Mesendoderm (in vitro differentiated cells): ENCODE data around the gene YES1.

Experiments
- DNase-seq: peaks from one replicate; pipeline ENCODE4 v3.0.0; 2013
- H2AK5ac ChIP-seq: 2 replicates; pipeline ENCODE4 v1.6.1; 2013; ENCODE audit warnings: low read length, inconsistent platforms
- H2BK120ac ChIP-seq: 2 replicates; pipeline ENCODE4 v1.6.1; 2013; ENCODE audit warnings: low read depth, mild to moderate bottlenecking, low read length, moderate library complexity, mixed read lengths
- H2BK15ac ChIP-seq: replicated peaks from 2 replicates; pipeline ENCODE4 v1.6.1; 2013; ENCODE audit warnings: low read depth, mild to moderate bottlenecking, moderate library complexity
- H2BK5ac ChIP-seq: 2 replicates; pipeline ENCODE4 v1.6.1; 2013; ENCODE audit warnings: low read length, inconsistent platforms
- H3K18ac ChIP-seq: 2 replicates; pipeline ENCODE4 v1.6.1; 2013; ENCODE audit warnings: mild to moderate bottlenecking, low read length, mixed read lengths
- H3K23ac ChIP-seq: one replicate; pipeline ENCODE4 v1.6.1; 2013; ENCODE audit warnings: low read length
- H3K27ac ChIP-seq: 2 replicates; pipeline ENCODE4 v1.5.1; 2013; ENCODE audit warnings: low read depth, mild to moderate bottlenecking, inconsistent platforms, low read length, moderate library complexity
- H3K27me3 ChIP-seq: 2 replicates; pipeline ENCODE4 v1.6.1; 2013; ENCODE audit warnings: low read length, control low read depth, mild to moderate bottlenecking, inconsistent platforms; ENCODE audit not compliant: insufficient read depth, poor library complexity
- H3K36me3 ChIP-seq: 2 replicates; pipeline ENCODE4 v1.6.1; 2013; ENCODE audit warnings: low read length, inconsistent platforms; ENCODE audit not compliant: control insufficient read depth, insufficient read depth
- H3K4ac ChIP-seq: one replicate; pipeline ENCODE4 v1.6.1; 2013; ENCODE audit warnings: low read depth, mild to moderate bottlenecking, low read length, moderate library complexity
- H3K4me1 ChIP-seq: 2 replicates; pipeline ENCODE4 v1.6.1; 2013; ENCODE audit warnings: low read depth, low read length, inconsistent platforms; ENCODE audit not compliant: control insufficient read depth
- H3K4me2 ChIP-seq: 2 replicates; pipeline ENCODE4 v1.6.1; 2013; ENCODE audit warnings: low read length
- H3K4me3 ChIP-seq: 2 replicates; pipeline ENCODE4 v1.5.1; 2013; ENCODE audit warnings: mild to moderate bottlenecking, low read length
- H3K56ac ChIP-seq: one replicate; pipeline ENCODE4 v1.6.1; 2013; ENCODE audit warnings: low read length
- H3K79me1 ChIP-seq: 2 replicates; pipeline ENCODE4 v1.6.1; 2013; ENCODE audit warnings: low read length, inconsistent platforms
- H3K79me2 ChIP-seq: 2 replicates; pipeline ENCODE4 v1.6.1; 2013; ENCODE audit warnings: mild to moderate bottlenecking, low read length; ENCODE audit not compliant: control insufficient read depth, insufficient read depth
- H3K9ac ChIP-seq: 2 replicates; pipeline ENCODE4 v1.6.1; 2013; ENCODE audit warnings: low read length, inconsistent platforms
- H4K5ac ChIP-seq: one replicate; pipeline ENCODE4 v1.6.1; 2013; ENCODE audit warnings: low read length
- H4K8ac ChIP-seq: one replicate; pipeline ENCODE4 v1.6.1; 2013; ENCODE audit warnings: low read depth, mild to moderate bottlenecking, control low read depth, low read length, moderate library complexity
- WGBS: extraction: QIAGEN DNeasy Blood & Tissue Kit; methylation state at CpG from one replicate; pipeline ENCODE4 v1.1.7; 2013; ENCODE audit warnings: low lambda C conversion rate, missing lambda C conversion rate; ENCODE audit not compliant: insufficient coverage; ENCODE audit errors: extremely low coverage; 5-methylcytosine and 5-hydroxymethylcytosine counted together

Gene YES1

DNA sequence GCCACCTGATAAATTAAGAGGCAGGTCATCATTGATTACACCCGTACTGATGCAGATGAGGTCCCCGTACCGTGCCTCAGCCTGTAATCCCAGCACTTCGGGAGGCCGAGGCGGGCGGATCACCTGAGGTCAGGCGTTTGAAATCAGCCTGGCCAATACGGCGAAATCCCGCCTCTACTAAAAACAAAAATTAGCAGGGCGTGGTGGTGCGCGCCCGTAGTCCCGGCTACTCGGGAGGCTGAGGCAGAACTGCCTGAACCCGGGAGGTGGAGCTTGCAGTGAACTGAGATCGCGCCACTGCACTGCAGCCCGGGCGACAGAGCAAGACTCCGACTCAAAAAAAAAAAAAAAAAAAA, 98.9 kb downstream of the YES1 start:
- Histone ChIP-seq H3K9ac (peak overlapping the region; percentile 69), H3K4me1 (no peaks in the 10 kb centered on the region), H2BK120ac (no peak overlapping the region), H3K18ac (no peak overlapping the region), H3K27ac (no peak overlapping the region), H3K27me3 (no peaks in the 10 kb centered on the region), H2AK5ac (no peak overlapping the region), H3K56ac (peak overlapping the region; percentile 87), H2BK15ac (no peak overlapping the region), H3K4me2 (peak overlapping the region; percentile 50), H3K4ac (no peak overlapping the region), H3K36me3 (no peaks in the 10 kb centered on the region), H3K79me1 (peaks cover 11% of the 10 kb centered on the region), H4K5ac (no peak overlapping the region), H4K8ac (no peak overlapping the region), H3K23ac (no peak overlapping the region), H2BK5ac (no peak overlapping the region), H3K79me2 (peaks cover 13% of the 10 kb centered on the region), H3K4me3 (no peak overlapping the region)
- DNase-seq: no peak
- WGBS: no CpG with 5 or more reads among the region's 23 CpGs

DNA sequence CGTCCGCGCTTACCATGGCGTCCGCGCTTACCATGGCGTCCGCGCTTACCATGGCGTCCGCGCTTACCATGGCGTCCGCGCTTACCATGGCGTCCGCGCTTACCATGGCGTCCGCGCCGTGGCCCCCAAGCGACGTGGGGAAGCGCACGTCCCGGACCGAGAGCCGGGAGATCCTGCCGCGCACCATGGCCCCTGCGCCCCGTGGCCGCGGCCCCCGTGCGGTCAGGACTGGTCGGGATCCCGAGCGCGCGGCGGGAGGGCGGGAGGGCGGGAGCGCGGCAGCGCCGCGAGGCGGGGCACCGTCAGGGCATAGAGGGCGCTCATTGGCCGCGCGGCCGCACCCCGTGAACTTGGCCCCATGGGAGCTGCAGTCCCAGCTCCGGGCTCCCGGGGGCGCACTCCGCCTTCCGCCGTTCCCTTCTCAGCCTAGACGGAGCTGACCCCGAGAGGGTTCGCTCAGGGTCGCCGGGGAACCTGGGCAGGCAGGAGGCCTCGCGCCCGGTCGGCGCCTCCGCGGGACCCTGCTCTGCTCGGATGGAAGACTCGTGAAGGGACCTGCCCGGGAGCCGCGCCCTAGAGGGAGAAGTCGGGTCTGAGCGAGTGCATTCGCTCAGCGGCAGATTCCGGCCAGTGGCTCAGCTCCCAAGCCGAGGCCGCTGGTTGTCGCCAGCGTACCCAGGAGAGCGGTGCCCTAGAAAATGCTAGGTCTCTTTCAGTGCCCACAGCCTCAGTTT, 99.5 kb downstream of the YES1 start, which contains the start of gene ENOSF1:
Gene ENOSF1 (minus strand): TSS at position 230 of the 734 bp plus-strand sequence. CDS start 43 bp downstream, at position 187.
- Histone ChIP-seq H3K56ac (peak within 1 kb of the TSS; percentile 93), H3K18ac (peak within 1 kb of the TSS; percentile 69), H3K4me1 (no peaks in the 10 kb centered on the region), H3K27me3 (no peaks in the 10 kb centered on the region), H4K8ac (no peak within 1 kb of the TSS), H2BK5ac (no peak within 1 kb of the TSS), H3K9ac (peak within 1 kb of the TSS; percentile 93), H2BK120ac (no peak within 1 kb of the TSS), H2AK5ac (peak within 1 kb of the TSS; percentile 72), H3K4me3 (peak within 1 kb of the TSS; percentile 88), H2BK15ac (no peak within 1 kb of the TSS), H4K5ac (no peak within 1 kb of the TSS), H3K79me1 (peaks cover 11% of the 10 kb centered on the region), H3K4me2 (peak within 1 kb of the TSS; percentile 99), H3K79me2 (peaks cover 13% of the 10 kb centered on the region), H3K23ac (no peak within 1 kb of the TSS), H3K4ac (no peak within 1 kb of the TSS), H3K27ac (peak within 1 kb of the TSS; percentile 67), H3K36me3 (no peaks in the 10 kb centered on the region)
- no CpG with 5 or more reads among the region's 91 CpGs for WGBS
- DNase-seq: peak; percentile 94

DNA sequence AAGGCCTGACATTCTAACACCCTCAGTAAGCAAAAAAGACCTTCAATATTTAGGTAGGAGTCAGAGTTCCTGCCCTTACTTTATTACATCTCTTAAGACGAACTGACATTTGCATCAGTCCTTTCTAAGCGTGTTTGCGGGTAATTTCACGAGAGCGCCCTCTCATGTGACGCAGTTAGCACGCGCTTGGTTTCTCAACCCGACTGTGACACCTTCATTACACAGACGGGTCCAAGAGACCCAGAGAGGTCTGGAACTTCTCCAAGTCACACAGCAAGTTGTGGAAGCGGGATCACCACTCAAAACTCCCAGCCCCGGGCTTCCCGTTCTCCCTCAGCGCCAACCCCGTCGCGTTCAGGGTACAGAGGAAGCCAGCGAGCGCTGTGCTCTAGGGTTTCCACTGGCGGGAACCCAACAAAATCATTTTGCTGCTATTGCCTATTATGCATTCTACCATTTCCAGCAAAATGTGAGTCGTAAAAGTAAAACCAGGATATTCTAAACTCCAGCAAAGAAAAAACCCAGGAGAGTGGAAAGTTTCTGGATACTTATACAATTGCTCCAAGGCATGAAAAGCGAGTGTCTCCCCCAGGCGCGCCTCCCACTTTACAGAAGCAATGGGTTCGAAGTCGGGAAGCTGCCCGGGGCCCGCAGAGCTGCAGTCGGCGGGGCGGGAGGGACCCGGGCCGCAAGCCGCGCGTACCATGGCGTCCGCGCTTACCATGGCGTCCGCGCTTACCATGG, 100.2 kb downstream of the YES1 start:
- Histone ChIP-seq H3K36me3 (no peaks in the 10 kb centered on the region), H4K5ac (no peak overlapping the region), H2BK120ac (no peak overlapping the region), H4K8ac (no peak overlapping the region), H3K79me1 (peaks cover 11% of the 10 kb centered on the region), H3K56ac (peak overlapping the region; percentile 93), H3K9ac (peak overlapping the region; percentile 93), H3K4me2 (peak overlapping the region; percentile 99), H3K4me3 (peak overlapping the region; percentile 88), H3K23ac (no peak overlapping the region), H3K18ac (peak overlapping the region; percentile 69), H3K4me1 (no peaks in the 10 kb centered on the region), H3K4ac (no peak overlapping the region), H2BK15ac (no peak overlapping the region), H3K79me2 (peaks cover 13% of the 10 kb centered on the region), H3K27me3 (no peaks in the 10 kb centered on the region), H3K27ac (peak overlapping the region; percentile 67), H2BK5ac (no peak overlapping the region), H2AK5ac (peak overlapping the region; percentile 72)
- peak; percentile 74 for DNase-seq
- WGBS: no CpG with 5 or more reads among the region's 42 CpGs

DNA sequence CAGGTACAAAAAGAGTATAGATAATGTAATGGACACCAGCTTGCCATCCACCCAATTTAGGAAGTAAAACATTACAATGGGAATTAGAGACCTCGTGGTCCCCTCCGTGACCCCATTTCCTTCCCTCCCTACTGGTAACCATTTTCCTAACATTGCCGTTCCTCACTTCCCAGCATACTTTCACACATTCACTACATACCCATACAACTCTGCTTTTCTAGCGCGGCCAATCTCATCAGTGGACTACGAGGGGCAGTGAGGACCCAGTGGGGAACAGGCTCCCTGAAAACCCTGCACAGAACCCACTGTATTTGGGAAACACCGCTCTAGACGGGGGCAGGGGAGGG, 100.8 kb downstream of the YES1 start:
- Histone ChIP-seq H3K18ac (no peak overlapping the region), H3K4ac (no peak overlapping the region), H2BK15ac (no peak overlapping the region), H3K79me1 (peaks cover 11% of the 10 kb centered on the region), H3K27ac (no peak overlapping the region), H4K8ac (no peak overlapping the region), H3K56ac (peak overlapping the region; percentile 93), H2BK120ac (no peak overlapping the region), H4K5ac (no peak overlapping the region), H3K36me3 (no peaks in the 10 kb centered on the region), H3K4me1 (no peaks in the 10 kb centered on the region), H3K23ac (no peak overlapping the region), H3K27me3 (no peaks in the 10 kb centered on the region), H2AK5ac (peak overlapping the region; percentile 72), H3K79me2 (peaks cover 13% of the 10 kb centered on the region), H3K9ac (peak overlapping the region; percentile 93), H3K4me2 (peak overlapping the region; percentile 99), H3K4me3 (peak overlapping the region; percentile 88), H2BK5ac (no peak overlapping the region)
- DNase-seq: peak; percentile 43
- no CpG with 5 or more reads among the region's 8 CpGs for WGBS

DNA sequence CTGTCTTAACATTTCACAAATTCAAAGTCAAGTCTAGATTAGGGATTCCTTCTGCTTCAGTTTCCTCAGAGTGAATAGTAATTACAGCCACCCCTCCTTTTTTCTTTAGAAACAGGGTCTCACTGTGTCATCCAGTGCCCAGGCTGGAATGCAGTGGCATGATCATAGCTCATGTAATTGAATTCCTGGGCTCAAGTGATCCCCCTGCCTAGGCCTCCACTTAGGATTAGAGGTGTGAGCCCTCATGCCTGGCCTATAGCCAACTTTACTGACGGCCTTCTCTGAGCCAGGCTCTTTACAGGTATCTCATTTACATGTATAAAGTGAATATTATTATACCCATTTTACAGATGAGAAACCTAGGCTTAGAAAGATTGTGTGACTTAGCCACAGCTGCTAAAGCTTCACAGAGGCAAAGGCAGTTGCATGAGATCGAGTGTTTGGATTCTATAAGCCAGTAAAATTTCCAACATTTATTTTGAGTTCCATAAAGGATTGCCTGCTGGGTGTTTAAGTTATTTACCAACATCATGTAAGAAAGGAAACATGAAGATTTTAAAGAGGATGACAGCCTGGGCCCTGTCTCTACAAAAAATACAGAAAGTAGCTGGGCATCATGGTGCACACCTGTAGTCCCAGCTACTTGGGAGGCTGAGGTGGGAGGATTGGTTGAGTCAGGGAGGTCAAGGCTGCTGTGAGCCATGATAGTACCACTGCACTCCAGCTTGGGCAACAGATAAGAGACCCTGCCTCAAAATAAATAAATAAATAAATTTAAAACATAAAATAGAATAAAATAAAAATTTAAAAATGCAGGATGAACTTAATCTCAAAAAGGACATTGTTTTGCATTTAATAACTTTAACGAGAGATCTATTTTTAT, 101.4 kb downstream of the YES1 start:
- no peaks in the 10 kb centered on the region for H3K36me3 ChIP-seq
- H4K8ac ChIP-seq: no peak overlapping the region
- H3K4me2 ChIP-seq: no peak overlapping the region
- H3K79me1 ChIP-seq: peaks cover 11% of the 10 kb centered on the region
- no peak overlapping the region for H4K5ac ChIP-seq
- H2BK15ac ChIP-seq: no peak overlapping the region
- no peak overlapping the region for H3K18ac ChIP-seq
- no peak overlapping the region for H3K23ac ChIP-seq
- no peak overlapping the region for H3K4me3 ChIP-seq
- WGBS: no CpG with 5 or more reads among the region's 3 CpGs
- H2BK5ac ChIP-seq: no peak overlapping the region
- H3K56ac ChIP-seq: no peak overlapping the region
- H3K79me2 ChIP-seq: peaks cover 13% of the 10 kb centered on the region
- no peak overlapping the region for H2AK5ac ChIP-seq
- H2BK120ac ChIP-seq: no peak overlapping the region
- H3K4me1 ChIP-seq: no peaks in the 10 kb centered on the region
- no peaks in the 10 kb centered on the region for H3K27me3 ChIP-seq
- no peak overlapping the region for H3K27ac ChIP-seq
- no peak overlapping the region for H3K4ac ChIP-seq
- DNase-seq: no peak
- no peak overlapping the region for H3K9ac ChIP-seq
